Measurements from ENCODE around the gene SLC34A1.
"Not testable (repeated sequence)": the region's sequence is repeated elsewhere in the genome, so short reads cannot be mapped to it uniquely, and the experiment has no call there.

The SLC34A1 gene

DNA sequence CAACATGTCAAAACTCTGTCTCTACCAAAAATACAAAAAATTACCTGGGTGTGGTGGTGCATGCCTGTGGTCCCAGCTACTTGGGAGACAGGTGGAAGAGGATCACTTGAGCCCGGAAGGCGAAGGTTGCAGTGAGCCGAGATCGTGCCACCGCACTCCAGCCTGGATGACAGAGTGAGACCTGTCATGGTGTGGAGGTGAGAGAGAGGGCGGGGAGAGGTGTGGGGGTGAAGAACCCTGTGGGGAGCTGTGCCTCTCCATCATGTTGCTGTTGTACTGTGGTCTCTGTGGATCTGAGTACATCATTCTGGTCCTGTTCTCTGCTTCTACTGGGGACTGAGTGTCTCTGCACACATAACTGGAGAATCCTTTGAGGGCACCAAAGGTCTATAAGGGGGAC is 11.3 kb upstream of the SLC34A1 start:
- Histone ChIP-seq H3K4me3 (ENCODE audit: low read depth, low read length) (no peak overlapping the region), H3K27ac (no peak overlapping the region), H3K36me3 (replicated peaks) (no peaks in the 10 kb centered on the region), H3K27me3 (replicated peaks) (no peaks in the 10 kb centered on the region)
- DNase-seq, result no peak
- TF ChIP-seq, protein P1, sequence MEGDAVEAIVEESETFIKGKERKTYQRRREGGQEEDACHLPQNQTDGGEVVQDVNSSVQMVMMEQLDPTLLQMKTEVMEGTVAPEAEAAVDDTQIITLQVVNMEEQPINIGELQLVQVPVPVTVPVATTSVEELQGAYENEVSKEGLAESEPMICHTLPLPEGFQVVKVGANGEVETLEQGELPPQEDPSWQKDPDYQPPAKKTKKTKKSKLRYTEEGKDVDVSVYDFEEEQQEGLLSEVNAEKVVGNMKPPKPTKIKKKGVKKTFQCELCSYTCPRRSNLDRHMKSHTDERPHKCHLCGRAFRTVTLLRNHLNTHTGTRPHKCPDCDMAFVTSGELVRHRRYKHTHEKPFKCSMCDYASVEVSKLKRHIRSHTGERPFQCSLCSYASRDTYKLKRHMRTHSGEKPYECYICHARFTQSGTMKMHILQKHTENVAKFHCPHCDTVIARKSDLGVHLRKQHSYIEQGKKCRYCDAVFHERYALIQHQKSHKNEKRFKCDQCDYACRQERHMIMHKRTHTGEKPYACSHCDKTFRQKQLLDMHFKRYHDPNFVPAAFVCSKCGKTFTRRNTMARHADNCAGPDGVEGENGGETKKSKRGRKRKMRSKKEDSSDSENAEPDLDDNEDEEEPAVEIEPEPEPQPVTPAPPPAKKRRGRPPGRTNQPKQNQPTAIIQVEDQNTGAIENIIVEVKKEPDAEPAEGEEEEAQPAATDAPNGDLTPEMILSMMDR (IDR thresholded peaks at IDR 0.05; ENCODE audit: low read depth, low read length, missing control alignments), result no peak
- in situ Hi-C loops (cut with HindIII; ENCODE audit: low pct_ligation_motif_present, low sequenced_read_pairs), result no loop called here

DNA sequence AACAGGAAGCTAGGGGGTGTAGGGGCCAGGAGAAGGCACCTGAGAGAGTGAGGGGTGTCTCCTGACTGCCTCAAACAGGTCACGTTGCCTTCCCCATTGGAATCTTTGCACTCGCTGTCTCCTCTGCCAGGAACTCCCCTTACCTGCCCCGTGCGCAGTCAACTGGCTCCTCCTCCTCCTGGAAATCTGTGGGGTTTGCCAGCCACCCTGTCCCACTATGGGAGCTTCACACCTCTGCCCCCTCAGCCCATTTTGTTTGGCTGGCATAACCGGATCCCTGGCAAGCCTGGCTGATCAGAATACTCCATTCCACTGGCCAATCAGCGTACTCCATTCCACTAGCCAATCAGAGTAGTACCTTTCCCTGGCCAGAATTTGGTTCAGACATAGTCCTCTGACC is 10.4 kb upstream of the SLC34A1 start:
- no peaks in the 10 kb centered on the region for H3K36me3 ChIP-seq (replicated peaks)
- in situ Hi-C loops (cut with HindIII; ENCODE audit: low pct_ligation_motif_present, low sequenced_read_pairs), result no loop called here
- no peak overlapping the region for H3K4me3 ChIP-seq (ENCODE audit: low read depth, low read length)
- no peak overlapping the region for H3K27ac ChIP-seq
- no peak for DNase-seq
- no peaks in the 10 kb centered on the region for H3K27me3 ChIP-seq (replicated peaks)
- TF ChIP-seq, protein P1 (IDR thresholded peaks at IDR 0.05; ENCODE audit: low read depth, low read length, missing control alignments), result no peak

DNA sequence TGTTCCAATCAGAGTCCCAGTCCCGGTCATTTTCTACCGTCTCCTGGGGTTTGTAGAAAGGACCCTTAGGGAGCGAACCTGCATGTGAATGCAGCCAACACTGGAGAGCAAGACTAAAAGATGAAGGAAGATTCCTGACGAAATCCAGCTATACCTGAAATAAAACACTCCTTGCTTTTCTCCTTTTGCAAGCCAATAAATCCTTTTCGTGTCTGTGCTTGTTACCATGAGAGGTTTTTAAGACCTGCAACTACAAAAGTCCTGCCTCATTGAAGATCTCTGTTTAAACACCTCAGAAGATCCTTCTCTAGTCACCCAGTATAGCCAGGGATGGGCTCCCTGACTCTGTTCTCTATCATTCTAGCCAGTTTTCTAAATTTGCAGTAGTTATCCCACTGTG is 10.0 kb upstream of the SLC34A1 start:
- Histone ChIP-seq H3K36me3 (replicated peaks) (no peaks in the 10 kb centered on the region), H3K4me3 (ENCODE audit: low read depth, low read length) (no peak overlapping the region), H3K27me3 (replicated peaks) (no peaks in the 10 kb centered on the region), H3K27ac (no peak overlapping the region)
- TF ChIP-seq, protein P1 (IDR thresholded peaks at IDR 0.05; ENCODE audit: low read depth, low read length, missing control alignments), result no peak
- DNase-seq, result no peak
- in situ Hi-C loops (cut with HindIII; ENCODE audit: low pct_ligation_motif_present, low sequenced_read_pairs), result no loop called here

DNA sequence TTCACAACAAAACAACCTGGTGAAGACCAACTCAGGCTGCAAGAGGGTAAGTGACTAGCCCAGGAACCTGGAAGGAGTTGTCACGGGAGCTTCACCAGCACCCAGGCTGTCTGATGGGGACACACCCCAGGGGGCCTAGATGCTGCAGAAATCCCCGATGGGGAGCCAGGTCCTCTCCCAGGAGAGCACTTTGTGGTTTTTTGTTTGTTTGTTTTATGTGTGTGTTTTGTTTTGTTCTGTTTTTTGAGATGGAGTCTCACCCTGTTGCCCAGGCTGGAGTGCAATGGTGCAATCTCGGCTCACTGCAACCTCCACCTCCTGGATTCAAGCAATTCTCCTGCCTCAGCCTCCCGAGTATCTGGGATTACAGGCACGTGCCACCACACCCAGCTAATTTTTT is 8.7 kb upstream of the SLC34A1 start:
- H3K36me3 ChIP-seq (replicated peaks); DNase-seq; in situ Hi-C loops (cut with HindIII; ENCODE audit: low pct_ligation_motif_present, low sequenced_read_pairs); H3K4me3 ChIP-seq (ENCODE audit: low read depth, low read length); H3K27ac ChIP-seq; H3K27me3 ChIP-seq (replicated peaks): not testable (repeated sequence)

DNA sequence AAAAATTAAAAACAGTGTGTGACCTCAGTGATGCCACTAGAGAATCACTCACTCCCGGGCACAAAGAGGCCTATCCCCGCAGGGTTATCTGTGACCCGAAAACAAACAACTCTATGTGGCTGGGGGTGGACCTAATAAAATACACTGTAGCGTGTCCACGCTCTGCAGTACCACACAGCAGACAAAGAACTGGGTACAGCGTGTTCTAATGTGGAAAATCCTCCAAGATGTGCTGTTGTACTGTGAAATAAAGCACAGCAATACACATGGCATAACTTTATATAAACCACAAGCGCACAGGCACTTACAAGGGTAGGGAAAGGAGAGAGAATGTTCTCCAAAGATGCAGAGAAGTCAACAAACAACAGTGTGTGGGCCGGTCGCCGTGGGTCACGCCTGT is 8.1 kb upstream of the SLC34A1 start:
- TF ChIP-seq, protein P1 (IDR thresholded peaks at IDR 0.05; ENCODE audit: low read depth, low read length, missing control alignments), result no peak
- no peaks in the 10 kb centered on the region for H3K27me3 ChIP-seq (replicated peaks)
- DNase-seq, result no peak
- no peak overlapping the region for H3K4me3 ChIP-seq (ENCODE audit: low read depth, low read length)
- in situ Hi-C loops (cut with HindIII; ENCODE audit: low pct_ligation_motif_present, low sequenced_read_pairs), result no loop called here
- H3K27ac ChIP-seq, result no peak overlapping the region
- H3K36me3 ChIP-seq (replicated peaks), result no peaks in the 10 kb centered on the region

DNA sequence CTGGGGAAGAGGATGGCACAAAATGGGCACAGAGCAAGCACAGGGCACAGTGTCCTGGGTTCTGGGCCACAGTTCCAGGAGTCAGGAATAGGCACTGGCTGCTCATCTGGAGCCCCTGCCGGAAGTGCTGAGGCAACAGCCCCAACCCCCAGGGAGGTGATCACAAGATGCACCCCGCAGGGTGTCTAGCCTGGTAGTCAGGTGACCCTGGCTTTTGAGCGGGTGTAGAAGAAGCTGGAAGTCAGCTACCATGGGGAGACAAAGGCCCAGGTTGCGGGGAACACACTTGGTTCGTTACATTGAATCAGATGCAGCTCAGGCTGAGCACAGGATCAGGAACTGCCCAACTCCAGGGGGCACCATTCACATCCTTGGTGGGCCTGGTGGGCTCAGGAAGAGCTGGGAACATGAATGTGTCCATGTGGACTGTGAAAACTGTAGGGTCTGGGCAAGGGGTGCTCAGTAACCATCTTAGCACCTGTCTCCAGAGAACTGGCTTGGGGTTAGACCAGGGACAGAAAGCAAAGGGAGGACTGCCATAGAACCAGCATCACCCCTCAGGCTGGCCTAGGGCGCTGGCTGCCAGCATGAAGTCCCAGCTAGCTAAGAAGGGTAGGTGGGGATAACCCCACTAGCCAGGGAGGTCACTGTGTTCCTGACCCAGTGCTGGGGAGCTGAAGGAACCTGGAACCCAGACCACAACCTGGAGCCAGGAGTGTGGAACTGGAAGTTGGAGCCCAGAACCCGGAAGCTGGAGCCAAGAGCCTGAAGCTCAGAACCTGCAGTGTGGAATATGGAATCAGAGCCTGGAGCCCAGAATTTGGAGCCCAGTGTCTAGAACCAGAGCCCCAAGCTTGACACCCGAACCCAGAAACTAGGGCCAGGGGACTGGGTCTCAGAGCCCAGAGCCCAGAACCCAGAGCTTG is 6.1 kb upstream of the SLC34A1 start:
- TF ChIP-seq, protein P1 (IDR thresholded peaks at IDR 0.05; ENCODE audit: low read depth, low read length, missing control alignments), result no peak
- no peak for DNase-seq
- Histone ChIP-seq H3K4me3 (ENCODE audit: low read depth, low read length) (no peak overlapping the region), H3K27me3 (replicated peaks) (no peaks in the 10 kb centered on the region), H3K27ac (no peak overlapping the region), H3K36me3 (replicated peaks) (no peaks in the 10 kb centered on the region)
- in situ Hi-C loops (cut with HindIII; ENCODE audit: low pct_ligation_motif_present, low sequenced_read_pairs), result no loop called here

All from brain microvascular endothelial cell (primary cell).